Right ventricle myocardium inferior (tissue), 1 donor: ENCODE data around the gene TPM1. TPM values are rescaled to one million over a fixed set of nuclear protein-coding genes. Genes with fewer than 3 reads are reported as not detected.

Source experiments
- ATAC-seq: fragments of 200-7000 bp; cut with Tn5 transposase; one replicate; pipeline ENCODE4 v1.9.1; 2020; ENCODE audit warnings: mild to moderate bottlenecking, moderate library complexity
- DNase-seq: peaks from one replicate; pipeline ENCODE4 v3.0.0; 2021; ENCODE audit errors: missing footprints
- intact Hi-C: fragments of 100-400 bp; cut with DNase I; formaldehyde crosslinking; loops from one replicate; pipeline ENCODE4 v1.11.0; 2022
- total RNA-seq: library from RNA; stranded (reverse); fragmentation: NEBNext Ultra II Directional; extraction: Animal tissue kit (Norgen Biotek cat#: 25700); gene quantifications from one replicate; pipeline ENCODE4 v1.2.1, GENCODE V29; 2021
- donor health status: DM: no; HTN: yes; CAD: no; lungs with severe emphysema.

Gene TPM1
- total RNA-seq, 1 donor from 2014 or later: 13,805 TPM

DNA sequence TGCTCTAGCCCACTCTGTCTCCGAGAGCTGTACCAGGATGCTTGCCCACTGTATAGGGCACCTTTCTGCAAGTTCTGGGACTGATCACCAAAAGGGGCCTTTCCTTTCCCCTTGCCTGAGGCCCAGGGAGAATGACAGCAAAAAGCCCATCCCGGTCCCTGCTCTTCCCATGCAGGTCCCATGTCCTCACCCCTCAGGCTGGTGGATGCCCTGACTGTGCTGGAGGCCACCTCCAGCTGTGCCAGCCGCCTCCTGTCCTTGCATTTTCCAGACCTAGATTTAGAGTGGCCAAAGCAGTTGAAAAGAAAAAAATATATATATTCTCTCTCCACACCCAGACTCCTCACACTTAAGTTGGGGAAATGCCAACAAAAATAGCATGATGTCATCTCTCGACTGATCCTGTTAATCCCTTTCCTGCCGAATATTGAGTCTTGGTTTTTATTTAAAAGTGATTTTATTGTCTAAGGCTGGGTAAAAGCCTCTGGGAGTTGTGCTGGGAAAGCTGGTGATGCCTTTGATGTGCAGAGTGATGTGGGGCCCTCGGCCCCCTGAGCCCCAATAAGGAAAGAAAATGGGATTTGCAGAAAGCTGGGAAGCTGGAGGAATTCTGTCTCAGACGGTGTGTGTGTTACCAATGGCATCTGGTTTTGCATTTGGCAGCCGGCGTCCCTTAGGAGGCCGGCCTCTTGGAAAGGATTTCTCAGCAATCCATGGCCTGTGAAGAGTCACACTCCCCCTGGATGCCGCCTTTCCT is 29.3 kb upstream of the TPM1 start:
- ATAC-seq: peak; percentile 27
- DNase-seq: no peak
- intact Hi-C loops: no loop called here

DNA sequence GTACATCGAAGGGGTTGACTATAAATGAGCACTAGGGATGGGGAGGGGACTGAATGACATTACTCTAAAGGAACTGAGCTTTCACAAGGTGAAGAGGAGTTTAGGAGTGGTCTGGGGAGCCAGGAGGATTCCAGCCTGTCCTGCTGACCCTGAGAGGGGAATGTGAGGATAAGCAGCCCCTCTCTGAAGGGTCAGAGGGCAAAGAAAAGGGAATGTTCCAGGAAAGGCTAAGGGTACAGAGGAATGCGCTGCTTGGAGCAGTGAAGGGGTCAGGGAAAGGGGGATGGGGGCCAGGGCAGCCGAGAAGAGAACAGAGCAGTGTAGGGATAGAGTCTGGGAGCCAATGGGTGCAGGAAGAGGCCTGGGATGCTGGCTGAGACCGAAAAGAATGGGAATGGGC is 28.0 kb upstream of the TPM1 start:
- ATAC-seq: no peak
- intact Hi-C loops: no loop called here

DNA sequence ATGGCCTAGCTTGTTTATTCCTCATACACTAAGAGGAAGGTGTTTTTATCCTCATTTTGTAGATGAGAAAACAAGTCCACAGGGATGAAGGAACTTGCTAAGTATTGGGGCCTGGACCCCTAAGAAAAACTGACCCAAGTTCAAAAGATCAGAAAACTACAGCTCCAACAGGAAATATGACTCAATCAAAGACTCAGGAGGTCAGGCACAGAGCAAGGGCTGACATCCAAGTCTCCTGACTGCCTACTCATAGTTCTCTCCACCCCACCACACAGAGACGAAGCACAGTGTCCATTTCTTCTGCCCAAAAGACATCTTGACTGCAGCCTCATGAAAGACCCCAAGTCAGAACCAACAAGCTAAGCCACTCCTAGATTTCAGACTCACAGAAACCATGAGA is 26.9 kb upstream of the TPM1 start:
- ATAC-seq (no peak), DNase-seq (no peak)
- intact Hi-C loops: no loop called here

More for the DNA sequence above, 28.0 kb upstream of the TPM1 start:
- no peak for DNase-seq

DNA sequence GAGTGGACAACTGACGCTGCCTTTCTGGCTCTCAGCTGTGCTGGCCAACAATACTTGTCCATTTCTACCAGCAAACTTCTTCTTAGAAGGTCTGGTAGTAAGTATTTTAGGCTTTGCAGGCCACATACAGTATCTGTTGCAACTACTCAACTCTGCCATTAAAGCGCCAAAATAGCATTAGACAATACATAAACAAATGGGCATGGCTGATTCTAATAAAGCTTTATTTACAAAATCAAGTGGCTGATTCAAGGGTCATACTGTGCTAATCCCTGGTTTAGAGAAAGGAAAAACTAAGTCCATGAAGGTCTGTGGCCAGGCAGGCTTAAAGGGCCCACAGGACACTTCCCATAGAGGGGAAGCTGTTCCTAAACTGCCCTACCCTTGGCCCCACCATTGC is 26.3 kb upstream of the TPM1 start:
- ATAC-seq: no peak
- intact Hi-C loops: no loop called here
- no peak for DNase-seq

- intact Hi-C loops: no loop called here
- no peak for DNase-seq
- ATAC-seq: no peak
These were observed 23.9 kb upstream of the TPM1 start for GRCh38 chr15:63018639-63019038.

GRCh38 chr15:63019511-63020109 is 22.9 kb upstream of the TPM1 start:
- intact Hi-C loops: no loop called here
- DNase-seq (no peak), ATAC-seq (no peak)

DNA sequence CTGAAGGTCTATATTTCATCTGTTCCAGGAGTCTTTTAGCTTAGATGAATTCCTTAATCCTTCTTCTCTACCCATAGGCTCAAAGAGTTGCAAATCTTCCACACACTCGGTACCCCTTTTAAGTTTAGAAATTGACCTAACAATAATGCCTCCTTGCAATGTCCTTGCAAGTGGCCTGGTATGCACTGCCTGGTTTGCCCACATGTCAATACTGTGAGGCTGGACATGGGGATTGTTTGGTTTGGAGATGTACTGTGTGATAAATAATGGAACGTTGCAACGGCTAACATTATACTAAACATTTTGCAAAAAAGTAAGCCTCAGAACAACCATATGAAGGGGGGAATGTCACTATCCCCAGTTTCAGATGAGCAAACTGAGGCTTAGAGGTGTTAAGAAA is 22.4 kb upstream of the TPM1 start:
- DNase-seq: no peak
- intact Hi-C loops: no loop called here
- no peak for ATAC-seq

DNA sequence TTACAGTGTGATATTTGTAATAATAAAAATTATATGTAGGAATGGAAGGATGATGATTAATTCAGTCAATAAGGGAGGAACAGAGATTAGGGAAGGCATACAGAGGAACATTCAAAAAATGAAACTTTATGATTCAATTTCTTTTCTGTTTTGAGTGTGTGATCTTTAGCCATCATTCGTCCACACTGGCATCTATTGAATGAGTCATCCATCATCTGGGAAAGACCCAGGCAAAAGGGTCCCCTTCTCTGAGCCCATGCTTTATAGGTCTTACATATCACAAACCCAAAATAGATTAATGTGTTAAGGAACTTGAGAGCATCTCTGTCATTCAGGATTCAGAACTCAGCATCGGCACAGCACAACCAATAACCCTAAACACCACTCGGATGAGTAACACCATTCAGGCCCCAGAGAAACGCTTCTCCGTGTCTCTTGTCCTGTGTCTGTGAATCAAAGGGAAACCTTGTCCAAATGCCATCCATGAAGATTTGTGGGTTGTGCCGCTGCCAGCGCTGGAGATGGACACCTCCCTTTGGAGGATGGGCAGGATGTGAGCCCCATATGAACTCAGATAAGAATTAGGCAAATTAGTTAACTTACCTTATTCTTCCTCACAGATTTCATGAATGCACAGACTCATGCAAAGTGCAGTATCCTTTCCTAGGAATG is 21.7 kb upstream of the TPM1 start:
- intact Hi-C loops: no loop called here
- DNase-seq (no peak), ATAC-seq (no peak)

GRCh38 chr15:63022181-63022580 is 20.4 kb upstream of the TPM1 start:
- DNase-seq: no peak
- no peak for ATAC-seq
- intact Hi-C loops: no loop called here

DNA sequence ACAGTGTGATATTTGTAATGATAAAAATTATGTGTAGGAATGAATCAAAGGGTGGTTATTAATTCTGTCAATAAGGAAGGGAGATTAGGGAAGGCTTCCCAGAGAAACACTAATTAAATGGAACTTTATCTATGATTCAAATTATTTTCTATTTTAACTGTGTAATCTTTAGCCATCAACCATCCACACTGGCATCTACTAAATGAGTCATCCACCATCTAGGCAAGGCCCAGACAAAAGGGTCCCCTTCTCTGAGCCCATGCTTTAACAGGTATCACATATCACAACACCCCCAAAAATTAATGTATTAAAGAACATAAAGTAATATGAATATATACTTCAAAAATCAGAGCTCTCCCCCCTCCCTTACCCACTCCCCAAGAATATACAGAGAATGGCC is 19.9 kb upstream of the TPM1 start:
- no peak for ATAC-seq
- DNase-seq: no peak
- intact Hi-C loops: no loop called here

DNA sequence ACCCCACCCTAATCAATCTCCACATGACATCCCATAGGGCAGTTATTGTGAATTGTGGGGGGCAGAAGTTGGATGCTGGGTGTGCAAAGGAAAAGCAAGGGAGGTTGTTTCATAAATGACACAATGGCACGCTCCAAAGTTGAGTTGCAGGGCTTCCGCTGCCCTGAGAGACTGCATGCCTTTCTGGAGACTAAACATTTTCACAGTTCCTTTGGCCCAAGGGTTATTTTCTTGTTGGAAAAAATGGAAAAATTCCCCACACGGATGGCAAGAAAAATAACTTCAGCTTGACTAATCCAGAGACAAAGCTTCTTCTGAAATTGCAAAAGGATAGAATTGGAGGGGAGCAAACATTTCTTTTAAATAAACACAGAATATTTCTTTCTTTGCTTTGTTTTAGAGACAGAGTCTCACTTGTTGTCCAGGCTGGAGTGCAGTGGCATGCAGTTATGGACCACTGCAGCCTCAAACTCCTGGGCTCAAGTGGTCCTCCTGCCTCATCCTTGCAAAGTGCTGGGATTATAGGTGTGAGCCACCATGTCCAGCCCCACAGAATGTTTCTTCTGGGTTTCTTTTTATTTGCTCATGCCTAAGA is 19.1 kb upstream of the TPM1 start:
- ATAC-seq (no peak), DNase-seq (no peak)
- intact Hi-C loops: no loop called here

- DNase-seq (no peak), ATAC-seq (no peak)
- intact Hi-C loops: no loop called here
These were observed 17.1 kb upstream of the TPM1 start for GRCh38 chr15:63025460-63025859.

GRCh38 chr15:63027646-63028045 is 14.9 kb upstream of the TPM1 start:
- DNase-seq (no peak), ATAC-seq (no peak)
- intact Hi-C loops: no loop called here

- intact Hi-C loops: no loop called here
- ATAC-seq: no peak
- DNase-seq: no peak
These were observed 14.0 kb upstream of the TPM1 start for GRCh38 chr15:63028442-63029110.

- intact Hi-C loops: no loop called here
- ATAC-seq: no peak
- no peak for DNase-seq
These were observed 12.9 kb upstream of the TPM1 start for GRCh38 chr15:63029676-63030075.

- intact Hi-C loops: no loop called here
- ATAC-seq: peak; percentile 52
These were observed 12.4 kb upstream of the TPM1 start for GRCh38 chr15:63030101-63030551.

DNA sequence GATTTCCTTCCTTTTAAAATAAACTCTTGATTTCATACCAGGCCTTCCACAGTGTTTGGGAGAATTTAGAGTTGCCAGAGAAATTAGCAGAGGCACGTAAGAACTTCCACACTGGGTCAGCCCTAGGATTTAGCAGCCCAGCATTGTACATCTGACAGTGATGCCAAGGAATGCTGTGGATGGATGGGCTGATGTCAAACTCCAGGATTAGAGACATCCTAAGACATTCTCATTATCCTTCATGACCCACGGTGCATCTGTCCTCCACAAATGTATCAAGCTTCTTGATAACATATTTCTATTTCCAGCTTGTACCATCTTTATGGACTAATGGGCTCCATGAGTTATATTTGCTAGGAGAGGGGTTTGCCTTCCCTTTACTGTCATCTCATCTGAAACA is 8.0 kb upstream of the TPM1 start:
- no peak for ATAC-seq

More at GRCh38 chr15:63030101-63030551, 12.4 kb upstream of the TPM1 start:
- DNase-seq: no peak

DNA sequence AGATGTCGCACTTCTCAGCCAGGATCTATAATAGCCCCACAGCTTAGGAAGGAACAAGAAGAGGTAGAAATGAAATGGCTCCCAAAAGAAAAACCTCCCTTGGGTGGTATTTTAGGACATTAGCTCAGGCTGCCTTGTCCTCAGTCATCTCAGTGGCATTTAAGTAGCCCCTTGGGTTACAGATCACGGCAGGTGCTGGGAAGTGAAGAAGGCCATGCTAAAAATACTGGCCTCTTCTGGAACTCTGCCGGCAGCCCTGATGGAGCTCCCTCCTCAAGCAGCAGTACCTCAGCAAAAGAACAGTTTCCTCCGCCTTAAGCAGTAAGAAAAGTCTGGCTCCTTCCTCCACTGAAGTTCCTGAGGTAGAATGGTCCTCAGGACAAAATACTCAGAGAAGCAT is 7.3 kb upstream of the TPM1 start:
- no peak for DNase-seq
- intact Hi-C loops: no loop called here
- ATAC-seq: no peak

More for the DNA sequence above, 8.0 kb upstream of the TPM1 start:
- intact Hi-C loops: no loop called here
- no peak for DNase-seq

GRCh38 chr15:63035977-63036376 is 6.6 kb upstream of the TPM1 start:
- intact Hi-C loops: no loop called here
- DNase-seq (no peak), ATAC-seq (no peak)
